Dendritic cell treated with granulocyte-macrophage colony-stimulating factor and Interleukin-4, amounts not matched to agents 40 ng/mL and 50 ng/mL, for 4 days (primary cell): Measurements from ENCODE around the gene CYP4F3.
"Not testable (repeated sequence)": the region's sequence is repeated elsewhere in the genome, so short reads cannot be mapped to it uniquely, and the experiment has no call there.

Experiments used
- H3K27ac Mint-ChIP-seq: one replicate; pipeline ENCODE4 v1.8.0; 2022; ENCODE audit warnings: mild to moderate bottlenecking, mixed read lengths
- H3K27me3 Mint-ChIP-seq: one replicate; pipeline ENCODE4 v1.8.0; 2022; ENCODE audit warnings: mild to moderate bottlenecking, mixed read lengths
- H3K36me3 Mint-ChIP-seq: one replicate; pipeline ENCODE4 v1.8.0; 2022; ENCODE audit warnings: low read depth, mixed read lengths
- H3K4me1 Mint-ChIP-seq: one replicate; pipeline ENCODE4 v1.8.0; 2022; ENCODE audit warnings: low read depth, mixed read lengths
- H3K4me3 Mint-ChIP-seq: one replicate; pipeline ENCODE4 v1.8.0; 2022; ENCODE audit warnings: mild to moderate bottlenecking, moderate library complexity, mixed read lengths
- H3K9me3 Mint-ChIP-seq: one replicate; pipeline ENCODE4 v1.8.0; 2022; ENCODE audit warnings: mixed read lengths
- intact Hi-C: fragments of 100-400 bp; cut with micrococcal nuclease; formaldehyde crosslinking; loops from one replicate; pipeline ENCODE4 v1.15.0; 2022

The CYP4F3 gene, protein sequence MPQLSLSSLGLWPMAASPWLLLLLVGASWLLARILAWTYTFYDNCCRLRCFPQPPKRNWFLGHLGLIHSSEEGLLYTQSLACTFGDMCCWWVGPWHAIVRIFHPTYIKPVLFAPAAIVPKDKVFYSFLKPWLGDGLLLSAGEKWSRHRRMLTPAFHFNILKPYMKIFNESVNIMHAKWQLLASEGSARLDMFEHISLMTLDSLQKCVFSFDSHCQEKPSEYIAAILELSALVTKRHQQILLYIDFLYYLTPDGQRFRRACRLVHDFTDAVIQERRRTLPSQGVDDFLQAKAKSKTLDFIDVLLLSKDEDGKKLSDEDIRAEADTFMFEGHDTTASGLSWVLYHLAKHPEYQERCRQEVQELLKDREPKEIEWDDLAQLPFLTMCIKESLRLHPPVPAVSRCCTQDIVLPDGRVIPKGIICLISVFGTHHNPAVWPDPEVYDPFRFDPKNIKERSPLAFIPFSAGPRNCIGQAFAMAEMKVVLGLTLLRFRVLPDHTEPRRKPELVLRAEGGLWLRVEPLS

DNA sequence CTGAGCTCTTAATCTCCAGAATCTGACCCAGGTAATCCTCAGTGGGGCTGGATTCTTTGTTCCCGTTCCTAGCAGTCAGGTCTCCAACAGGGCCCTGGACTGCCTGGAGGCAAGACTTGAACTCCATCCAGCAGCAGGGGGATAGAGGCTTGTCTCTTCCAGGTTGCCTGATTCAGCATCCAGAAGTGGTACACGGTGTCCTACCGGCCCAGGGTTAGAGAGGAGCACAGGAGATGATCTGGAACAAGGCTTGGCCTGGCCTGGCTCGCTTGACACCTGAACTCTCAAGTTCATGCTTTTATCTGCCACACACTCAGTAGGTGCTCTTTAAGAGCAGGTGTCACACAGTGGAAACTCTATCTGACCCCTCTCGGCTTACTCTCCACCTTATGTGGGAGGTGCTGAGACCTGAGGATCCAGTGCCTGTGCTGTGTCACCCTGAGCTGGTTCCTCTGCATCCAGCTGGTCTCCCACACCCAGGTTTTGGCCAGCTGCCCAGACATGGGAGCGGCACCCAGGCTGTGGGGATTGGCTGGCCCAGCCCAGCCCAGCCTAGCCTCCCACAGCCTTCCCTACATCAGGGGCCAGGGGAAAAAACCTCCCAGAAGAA, at the start of gene CYP4F3:
TSS of gene CYP4F3 (plus strand) at position 604 of the 610 bp plus-strand sequence. CDS start 519 bp downstream, outside the sequence.
- Mint-ChIP-seq H3K27ac (no peak within 1 kb of the TSS), H3K4me1 (peaks cover 46% of the 10 kb centered on the region), H3K27me3 (no peaks in the 10 kb centered on the region), H3K36me3 (no peaks in the 10 kb centered on the region), H3K9me3 (no peaks in the 10 kb centered on the region), H3K4me3 (no peak within 1 kb of the TSS)
- intact Hi-C loops: no loop called here

DNA sequence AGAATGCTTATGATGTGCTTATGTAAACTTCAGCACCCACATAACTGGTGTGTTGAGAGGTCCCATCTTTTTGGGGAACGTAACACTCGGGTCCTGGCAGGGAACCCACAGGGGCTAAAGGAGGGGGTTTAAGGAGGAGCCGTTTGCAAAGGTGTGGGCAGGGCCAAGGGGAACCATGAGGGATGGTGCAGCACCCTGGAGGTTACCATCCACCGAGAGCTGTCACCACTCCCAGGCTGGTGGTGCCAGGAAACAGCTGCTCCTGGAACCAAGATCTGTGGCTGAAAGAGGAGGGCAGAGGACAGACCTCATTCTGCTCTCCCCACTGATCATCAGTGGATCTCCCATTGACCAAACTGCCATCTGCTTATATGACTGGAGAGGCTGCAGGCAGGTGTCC, 48.9 kb upstream of the CYP4F3 start:
- Mint-ChIP-seq H3K4me3 (no peak overlapping the region), H3K27me3 (no peaks in the 10 kb centered on the region), H3K4me1 (peaks cover 73% of the 10 kb centered on the region), H3K9me3 (no peaks in the 10 kb centered on the region), H3K36me3 (no peaks in the 10 kb centered on the region), H3K27ac (no peak overlapping the region)
- intact Hi-C loops: no loop called here

DNA sequence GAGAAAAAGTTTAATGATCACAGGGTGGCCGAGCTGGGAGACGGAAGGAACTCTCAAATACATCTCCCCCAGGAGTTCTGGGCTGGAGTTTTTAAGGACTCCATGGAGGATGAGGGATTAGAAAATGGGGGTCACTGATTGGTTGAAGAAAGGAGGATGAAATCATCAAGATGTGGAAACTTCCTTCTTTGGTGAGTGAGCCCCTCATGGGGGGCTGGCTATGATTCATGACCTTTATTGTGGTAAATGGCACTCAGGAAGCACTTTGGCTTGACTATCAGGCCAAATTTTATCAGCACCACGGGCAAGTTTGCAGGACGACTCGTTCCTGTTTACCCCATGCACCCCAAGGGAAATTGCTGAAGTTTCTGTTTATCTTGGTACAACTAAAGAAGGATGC, 48.2 kb upstream of the CYP4F3 start:
- H3K4me1 Mint-ChIP-seq: peaks cover 71% of the 10 kb centered on the region
- H3K36me3 Mint-ChIP-seq, H3K27me3 Mint-ChIP-seq, intact Hi-C loops, H3K4me3 Mint-ChIP-seq, H3K27ac Mint-ChIP-seq, H3K9me3 Mint-ChIP-seq: not testable (repeated sequence)

DNA sequence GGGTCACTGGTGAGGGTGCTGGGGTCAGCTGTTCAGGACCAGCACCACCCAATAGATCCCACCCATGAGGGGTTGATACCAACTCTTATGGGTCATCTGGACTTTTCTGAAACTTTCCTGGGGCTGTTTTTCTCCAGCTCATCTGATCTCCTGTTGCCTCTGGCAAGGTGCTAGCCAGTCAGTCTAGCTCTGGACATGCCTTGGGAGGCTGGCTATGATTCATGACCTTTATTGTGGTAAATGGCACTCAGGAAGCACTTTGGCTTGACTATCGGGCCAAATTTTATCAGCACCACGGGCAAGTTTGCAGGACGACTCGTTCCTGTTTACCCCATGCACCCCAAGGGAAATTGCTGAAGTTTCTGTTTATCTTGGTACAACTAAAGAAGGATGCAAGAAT, 46.9 kb upstream of the CYP4F3 start:
- peaks cover 58% of the 10 kb centered on the region for H3K4me1 Mint-ChIP-seq
- intact Hi-C loops, H3K27me3 Mint-ChIP-seq, H3K36me3 Mint-ChIP-seq, H3K27ac Mint-ChIP-seq, H3K9me3 Mint-ChIP-seq, H3K4me3 Mint-ChIP-seq: not testable (repeated sequence)

DNA sequence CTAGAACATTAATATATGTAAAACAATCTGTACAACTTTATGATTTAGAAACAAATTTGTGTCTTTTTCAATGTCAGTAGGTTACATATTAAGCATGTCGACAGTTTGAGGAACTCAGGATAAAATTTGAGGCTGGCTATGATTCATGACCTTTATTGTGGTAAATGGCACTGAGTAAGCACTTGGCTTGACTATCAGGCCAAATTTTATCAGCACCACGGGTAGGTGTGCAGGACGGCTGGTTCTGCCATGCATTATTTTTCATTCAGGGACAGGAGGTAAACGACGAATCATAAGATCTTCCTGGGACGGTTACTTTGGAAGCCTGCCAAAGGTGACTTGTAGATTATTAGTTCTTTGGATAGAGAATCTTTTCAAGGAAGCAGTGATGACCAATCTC, 45.6 kb upstream of the CYP4F3 start:
- Mint-ChIP-seq H3K27ac (no peak overlapping the region), H3K9me3 (no peaks in the 10 kb centered on the region), H3K27me3 (no peaks in the 10 kb centered on the region), H3K4me1 (peaks cover 47% of the 10 kb centered on the region), H3K4me3 (no peak overlapping the region), H3K36me3 (no peaks in the 10 kb centered on the region)
- intact Hi-C loops: no loop called here

DNA sequence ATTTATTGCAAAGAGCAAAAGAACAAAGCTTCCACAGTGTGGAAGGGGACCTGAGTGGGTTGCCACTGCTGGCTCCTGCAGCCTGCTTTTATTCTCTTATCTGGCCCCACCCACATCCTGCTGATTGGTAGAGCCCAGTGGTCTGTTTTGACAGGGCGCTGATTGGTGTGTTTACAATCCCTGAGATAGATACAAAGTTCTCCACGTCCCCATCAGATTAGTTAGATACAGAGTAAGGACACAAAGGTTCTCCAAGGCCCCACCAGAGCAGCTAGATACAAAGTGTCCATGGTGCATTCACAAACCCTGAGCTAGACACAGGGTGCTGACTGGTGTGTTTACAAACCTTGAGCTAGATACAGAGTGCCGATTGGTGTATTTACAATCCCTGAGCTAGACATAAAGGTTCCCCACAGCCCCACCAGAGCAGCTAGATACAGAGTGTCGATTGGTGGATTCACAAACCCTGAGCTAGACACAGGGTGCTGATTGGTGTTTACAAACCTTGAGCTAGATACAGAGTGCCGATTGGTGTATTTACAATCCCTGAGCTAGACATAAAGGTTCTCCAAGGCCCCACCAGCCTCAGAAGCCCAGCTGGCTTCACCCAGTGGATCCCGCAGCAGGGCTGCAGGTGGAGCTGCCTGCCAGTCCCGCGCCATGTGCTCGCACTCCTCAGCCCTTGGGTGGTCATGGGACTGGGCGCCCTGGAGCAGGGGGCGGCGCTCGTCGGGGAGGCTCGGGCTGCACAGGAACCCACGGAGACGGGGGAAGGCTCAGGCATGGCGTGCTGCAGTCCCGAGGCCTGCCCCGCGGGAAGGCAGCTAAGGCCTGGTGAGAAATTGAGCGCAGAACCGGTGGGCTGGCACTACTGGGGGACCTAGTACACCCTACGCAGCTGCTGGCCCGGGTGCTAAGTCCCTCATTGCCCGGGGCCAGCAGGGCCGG, 32.4 kb upstream of the CYP4F3 start:
- H3K36me3 Mint-ChIP-seq, H3K27ac Mint-ChIP-seq, H3K27me3 Mint-ChIP-seq, H3K4me3 Mint-ChIP-seq, H3K4me1 Mint-ChIP-seq, H3K9me3 Mint-ChIP-seq, intact Hi-C loops: not testable (repeated sequence)

DNA sequence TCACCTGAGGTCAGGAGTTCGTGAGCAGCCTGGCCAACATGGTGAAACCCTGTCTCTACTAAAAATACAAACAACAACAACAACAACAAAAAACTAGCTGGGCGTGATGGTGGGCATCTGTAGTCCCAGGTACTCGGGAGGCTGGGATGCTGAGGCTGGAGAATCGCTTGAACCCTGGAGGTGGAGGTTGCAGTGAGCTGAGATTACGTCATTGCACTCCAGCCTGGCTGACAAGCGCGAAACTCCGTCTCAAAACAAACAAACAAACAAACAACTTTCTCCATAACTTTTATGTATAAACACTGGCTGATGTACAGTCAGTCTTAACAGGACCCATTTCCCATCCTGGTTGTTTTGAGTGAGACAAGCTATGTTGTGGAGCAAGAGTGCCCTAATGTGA, 31.4 kb upstream of the CYP4F3 start:
- Mint-ChIP-seq H3K27ac (no peak overlapping the region), H3K9me3 (no peaks in the 10 kb centered on the region), H3K4me3 (no peak overlapping the region), H3K4me1 (no peaks in the 10 kb centered on the region), H3K27me3 (peaks cover 4% of the 10 kb centered on the region), H3K36me3 (no peaks in the 10 kb centered on the region)
- intact Hi-C loops: no loop called here

DNA sequence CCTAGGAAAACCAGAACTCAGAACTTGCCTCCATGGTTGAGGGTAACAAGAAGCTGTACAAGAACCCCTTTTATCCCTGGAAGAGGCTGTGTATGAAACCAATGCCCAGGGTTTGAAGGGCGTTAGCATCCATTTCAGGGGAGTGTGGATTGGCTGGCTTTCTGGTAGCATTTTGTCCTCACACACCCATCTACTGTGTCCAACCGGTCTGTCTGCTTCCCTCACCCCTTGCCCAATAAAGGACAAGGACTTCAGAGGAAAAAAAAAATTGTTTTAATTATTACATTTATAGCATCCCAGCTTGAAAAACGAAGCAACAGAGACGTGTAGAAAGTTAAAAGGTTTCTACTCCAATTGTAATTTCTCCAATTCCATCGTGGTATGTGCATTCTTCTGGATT, 28.4 kb upstream of the CYP4F3 start:
- H3K36me3 Mint-ChIP-seq: no peaks in the 10 kb centered on the region
- peaks cover 18% of the 10 kb centered on the region for H3K27me3 Mint-ChIP-seq
- no peaks in the 10 kb centered on the region for H3K4me1 Mint-ChIP-seq
- no peak overlapping the region for H3K27ac Mint-ChIP-seq
- intact Hi-C loops: no loop called here
- no peaks in the 10 kb centered on the region for H3K9me3 Mint-ChIP-seq
- H3K4me3 Mint-ChIP-seq: no peak overlapping the region

DNA sequence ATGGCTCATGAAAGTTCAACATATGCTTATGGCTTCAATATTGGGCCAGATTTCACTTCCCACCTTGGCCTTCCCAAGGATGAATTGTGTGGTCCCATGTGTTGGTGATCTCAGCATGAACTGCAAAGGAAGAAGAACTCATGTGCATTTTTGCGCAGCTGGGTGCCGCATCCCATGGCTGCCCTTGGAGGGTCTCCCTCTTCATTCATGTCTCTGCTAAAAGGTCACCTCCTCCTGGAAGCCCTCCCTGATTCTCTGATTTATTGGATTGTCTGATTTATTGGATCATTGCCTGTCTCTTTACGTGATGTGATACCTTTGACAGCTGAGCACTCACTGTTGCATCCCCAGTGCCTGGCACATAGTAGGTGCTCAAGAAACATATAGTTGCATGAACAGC, 27.4 kb upstream of the CYP4F3 start:
- intact Hi-C loops: no loop called here
- H3K4me3 Mint-ChIP-seq: no peak overlapping the region
- H3K9me3 Mint-ChIP-seq: no peaks in the 10 kb centered on the region
- peaks cover 5% of the 10 kb centered on the region for H3K4me1 Mint-ChIP-seq
- H3K36me3 Mint-ChIP-seq: no peaks in the 10 kb centered on the region
- H3K27me3 Mint-ChIP-seq: peaks cover 19% of the 10 kb centered on the region
- H3K27ac Mint-ChIP-seq: no peak overlapping the region

DNA sequence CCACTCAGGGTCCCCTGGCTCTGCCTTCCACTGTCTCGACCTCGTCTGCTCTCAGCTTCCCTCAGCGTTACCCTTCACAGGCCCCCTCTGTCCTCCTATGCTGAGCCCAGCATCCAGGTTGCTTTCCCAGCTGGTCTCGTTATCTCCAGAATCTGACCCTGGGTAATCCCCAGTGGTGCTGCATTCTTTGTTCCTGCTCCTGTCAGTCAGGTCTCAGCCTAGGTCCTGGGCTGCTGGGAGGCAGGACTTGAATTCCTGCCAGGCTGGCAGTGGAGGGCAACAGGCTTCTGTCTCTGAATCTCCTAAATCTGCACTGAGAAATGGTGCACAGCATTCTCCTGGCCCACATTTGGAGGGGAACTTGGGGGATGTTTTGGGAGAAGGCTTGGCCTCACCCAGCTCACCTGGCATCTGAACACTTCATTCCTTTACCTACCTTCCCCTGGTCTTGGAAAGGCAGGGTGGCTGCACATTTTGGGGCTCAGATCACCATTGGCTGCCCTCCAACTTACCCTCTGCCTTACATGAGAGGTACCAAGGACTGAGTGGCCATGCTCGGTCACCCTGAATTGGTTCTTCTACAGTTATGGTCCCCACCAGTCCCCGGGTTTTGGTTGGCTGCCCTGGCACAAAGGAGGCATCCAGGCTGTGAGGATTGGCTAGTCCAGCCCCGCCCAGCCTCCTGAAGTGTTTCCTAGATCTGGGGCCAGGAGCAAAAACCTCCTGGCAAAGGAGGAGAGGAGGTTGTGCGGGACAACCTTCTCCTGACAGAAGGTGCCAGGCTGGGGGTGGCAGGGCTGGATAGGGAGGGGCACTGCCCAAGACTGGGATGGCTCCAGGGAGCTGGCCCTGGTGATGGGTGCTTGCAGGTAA, 26.0 kb upstream of the CYP4F3 start, which contains the start of gene CYP4F8:
TSS of gene CYP4F8 (plus strand) at position 712 of the 873 bp plus-strand sequence. CDS start 399 bp downstream, outside the sequence.
- Mint-ChIP-seq H3K27me3 (peaks cover 19% of the 10 kb centered on the region), H3K4me1 (peaks cover 6% of the 10 kb centered on the region), H3K9me3 (no peaks in the 10 kb centered on the region), H3K4me3 (no peak within 1 kb of the TSS), H3K27ac (no peak within 1 kb of the TSS), H3K36me3 (no peaks in the 10 kb centered on the region)
- intact Hi-C loops: no loop called here

DNA sequence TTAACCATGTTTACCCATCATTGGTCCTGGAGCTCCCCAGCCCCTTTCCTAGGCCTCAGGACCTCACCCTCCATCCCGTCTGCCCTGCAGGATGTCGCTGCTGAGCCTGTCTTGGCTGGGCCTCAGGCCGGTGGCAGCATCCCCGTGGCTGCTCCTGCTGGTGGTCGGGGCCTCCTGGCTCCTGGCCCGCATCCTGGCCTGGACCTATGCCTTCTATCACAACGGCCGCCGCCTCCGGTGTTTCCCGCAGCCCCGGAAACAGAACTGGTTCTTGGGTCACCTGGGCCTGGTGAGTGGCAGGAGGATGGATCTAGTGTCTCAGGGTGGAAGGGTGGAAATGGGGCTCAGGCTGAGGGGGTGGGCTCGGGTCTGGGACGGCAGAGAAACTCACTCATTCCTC, 25.2 kb upstream of the CYP4F3 start:
- peaks cover 6% of the 10 kb centered on the region for H3K4me1 Mint-ChIP-seq
- intact Hi-C loops: no loop called here
- no peak overlapping the region for H3K27ac Mint-ChIP-seq
- H3K4me3 Mint-ChIP-seq: no peak overlapping the region
- H3K9me3 Mint-ChIP-seq: no peaks in the 10 kb centered on the region
- peaks cover 19% of the 10 kb centered on the region for H3K27me3 Mint-ChIP-seq
- no peaks in the 10 kb centered on the region for H3K36me3 Mint-ChIP-seq

DNA sequence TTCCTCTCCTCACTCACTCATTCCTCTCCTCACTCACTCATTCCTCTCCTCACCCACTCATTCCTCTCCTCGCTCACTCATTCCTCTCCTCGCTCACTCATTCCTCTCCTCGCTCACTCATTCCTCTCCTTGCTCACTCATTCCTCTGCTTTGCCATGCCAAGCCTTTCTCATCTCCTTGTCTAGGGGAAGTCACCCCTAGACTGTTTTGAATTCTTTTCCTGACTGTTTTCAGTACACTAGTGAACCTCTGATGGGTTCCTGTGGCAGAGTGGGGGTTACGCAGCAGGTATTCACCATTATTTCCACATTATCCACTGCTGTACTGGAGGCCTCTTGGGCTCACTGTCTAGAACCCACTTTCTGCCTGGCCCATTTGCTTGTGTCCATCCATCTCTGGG, 24.5 kb upstream of the CYP4F3 start:
- H3K27me3 Mint-ChIP-seq: peaks cover 19% of the 10 kb centered on the region

DNA sequence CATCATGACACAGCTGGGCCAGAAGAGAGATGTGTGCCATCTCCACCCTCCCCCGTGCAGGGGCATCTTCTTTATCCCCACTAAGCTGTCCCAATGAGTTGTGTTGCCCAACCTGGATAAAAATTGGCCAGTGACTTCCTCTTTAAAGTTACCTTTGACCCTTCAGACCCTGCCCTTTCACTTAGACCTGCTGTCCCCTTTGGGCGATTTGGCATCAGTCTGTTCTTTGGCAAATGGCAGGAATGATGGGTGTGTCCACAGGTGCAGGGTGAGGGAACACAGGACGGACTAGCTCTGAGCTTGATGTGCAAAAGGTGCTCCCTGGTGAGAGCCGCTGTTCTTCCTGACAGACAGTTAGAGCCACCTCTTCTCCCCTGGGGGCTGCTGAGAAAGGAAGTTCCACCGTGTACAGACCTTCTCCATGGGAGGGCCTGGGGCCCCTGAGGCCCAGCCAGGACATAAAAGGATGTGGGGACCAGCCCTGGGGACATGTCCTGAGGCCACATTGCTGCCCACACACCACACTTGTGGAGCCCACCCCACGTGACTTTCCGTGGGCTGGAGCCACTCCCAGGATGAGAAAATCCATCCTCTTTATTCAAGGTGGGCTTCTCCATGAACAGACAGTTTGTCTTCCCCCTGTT, 23.9 kb upstream of the CYP4F3 start:
- Mint-ChIP-seq H3K9me3 (no peaks in the 10 kb centered on the region), H3K27me3 (peaks cover 18% of the 10 kb centered on the region), H3K27ac (no peak overlapping the region), H3K4me3 (no peak overlapping the region), H3K36me3 (no peaks in the 10 kb centered on the region), H3K4me1 (peaks cover 6% of the 10 kb centered on the region)
- intact Hi-C loops: no loop called here

More for the DNA sequence above, 24.5 kb upstream of the CYP4F3 start:
- Mint-ChIP-seq H3K4me1 (peaks cover 6% of the 10 kb centered on the region), H3K27ac (no peak overlapping the region), H3K36me3 (no peaks in the 10 kb centered on the region), H3K4me3 (no peak overlapping the region), H3K9me3 (no peaks in the 10 kb centered on the region)
- intact Hi-C loops: no loop called here
